Neuronal stem cell (in vitro differentiated cells): ENCODE results near the gene SEMA3G.
A peak's percentile ranks its signal among the peaks of the same experiment; 100 is the strongest.

Source experiments
- DNase-seq: peaks from one replicate; pipeline ENCODE4 v3.0.0-alpha.2; 2013; ENCODE audit warnings: low spot score
- H2AFZ ChIP-seq: one replicate; pipeline ENCODE4 v1.6.1; 2013; ENCODE audit warnings: mild to moderate bottlenecking, low read length, inconsistent platforms
- H2AK5ac ChIP-seq: 2 replicates; pipeline ENCODE4 v1.6.1; 2013; ENCODE audit warnings: low read depth, mild to moderate bottlenecking, inconsistent platforms, low read length, moderate library complexity, mixed read lengths
- H2BK120ac ChIP-seq: 2 replicates; pipeline ENCODE4 v1.6.1; 2013; ENCODE audit warnings: low read depth, mild to moderate bottlenecking, inconsistent platforms, low read length, moderate library complexity, mixed read lengths
- H2BK12ac ChIP-seq: one replicate; pipeline ENCODE4 v1.6.1; 2013; ENCODE audit warnings: low read length, inconsistent platforms
- H2BK15ac ChIP-seq: 2 replicates; pipeline ENCODE4 v1.6.1; 2013; ENCODE audit warnings: mild to moderate bottlenecking, low read length, inconsistent platforms, mixed read lengths
- H2BK5ac ChIP-seq: one replicate; pipeline ENCODE4 v1.6.1; 2013; ENCODE audit warnings: inconsistent platforms, mild to moderate bottlenecking, low read length, moderate library complexity
- H3K14ac ChIP-seq: one replicate; pipeline ENCODE4 v1.6.1; 2013; ENCODE audit warnings: low read length, inconsistent platforms
- H3K18ac ChIP-seq: 2 replicates; pipeline ENCODE4 v1.6.1; 2013; ENCODE audit warnings: low read length, inconsistent platforms
- H3K23ac ChIP-seq: 2 replicates; pipeline ENCODE4 v1.6.1; 2013; ENCODE audit warnings: low read depth, mild to moderate bottlenecking, mixed read lengths, low read length, inconsistent platforms; ENCODE audit not compliant: poor library complexity
- H3K27ac ChIP-seq: replicated peaks from 3 replicates; pipeline ENCODE4 v1.5.1; 2013; ENCODE audit warnings: low read length, inconsistent platforms
- H3K27me3 ChIP-seq, 3 experiments: 2 replicates each; pipeline ENCODE4 v1.6.1; 2013; ENCODE audit warnings: low read length in 3 of 3, mild to moderate bottlenecking in 2 of 3, inconsistent platforms in 1 of 3, low read depth in 1 of 3, mixed read lengths in 1 of 3, moderate library complexity in 1 of 3; ENCODE audit not compliant: control insufficient read depth in 3 of 3, insufficient read depth in 3 of 3
- H3K36me3 ChIP-seq, 2 donors: replicated peaks in 1 of 2; 2 replicates each; pipeline ENCODE4 v1.6.1; 2013; ENCODE audit warnings: low read length in 2 of 2; ENCODE audit not compliant: control insufficient read depth in 2 of 2, insufficient read depth in 2 of 2
- H3K4ac ChIP-seq: 2 replicates; pipeline ENCODE4 v1.6.1; 2013; ENCODE audit warnings: inconsistent platforms, mild to moderate bottlenecking, low read length, moderate library complexity
- H3K4me1 ChIP-seq, 2 donors: 1 replicate in 1 of 2; 2 replicates in 1 of 2; pipeline ENCODE4 v1.6.1; 2013; ENCODE audit warnings: low read length in 2 of 2, low read depth in 1 of 2; ENCODE audit not compliant: control insufficient read depth in 2 of 2, insufficient read depth in 1 of 2
- H3K4me2 ChIP-seq: one replicate; pipeline ENCODE4 v1.6.1; 2013; ENCODE audit warnings: mild to moderate bottlenecking, low read length, inconsistent platforms; ENCODE audit not compliant: insufficient read depth, poor library complexity, severe bottlenecking
- H3K4me3 ChIP-seq, 2 donors: 2 replicates each; pipeline ENCODE4 v1.5.1; 2013; ENCODE audit warnings: low read length in 2 of 2, mild to moderate bottlenecking in 2 of 2, inconsistent platforms in 1 of 2, moderate library complexity in 1 of 2
- H3K79me1 ChIP-seq: one replicate; pipeline ENCODE4 v1.6.1; 2013; ENCODE audit warnings: low read depth, mild to moderate bottlenecking, inconsistent platforms, low read length, moderate library complexity
- H3K9ac ChIP-seq: one replicate; pipeline ENCODE4 v1.6.1; 2013; ENCODE audit warnings: mild to moderate bottlenecking, low read depth, low read length, inconsistent platforms; ENCODE audit not compliant: poor library complexity
- H3K9me3 ChIP-seq, 2 donors: replicated peaks in 1 of 2; 2 replicates each; pipeline versions ENCODE3 to v1.6.1; 2013; ENCODE audit warnings: low read length in 2 of 2, mild to moderate bottlenecking in 2 of 2, inconsistent platforms in 1 of 2, low read depth in 1 of 2, mixed read lengths in 1 of 2, moderate library complexity in 1 of 2; ENCODE audit not compliant: control insufficient read depth in 2 of 2, insufficient read depth in 1 of 2
- H4K8ac ChIP-seq: one replicate; pipeline ENCODE4 v1.6.1; 2013; ENCODE audit warnings: low read depth, mild to moderate bottlenecking, inconsistent platforms, low read length, moderate library complexity
- H4K91ac ChIP-seq: one replicate; pipeline ENCODE4 v1.6.1; 2013; ENCODE audit warnings: low read length, low read depth, mild to moderate bottlenecking, inconsistent platforms; ENCODE audit not compliant: poor library complexity
- WGBS, 2 donors: extraction: QIAGEN DNeasy Blood & Tissue Kit; methylation state at CpG; one replicate each; pipeline ENCODE4 v1.1.7; 2013; ENCODE audit warnings: missing lambda C conversion rate in 2 of 2, mixed read lengths in 1 of 2; ENCODE audit not compliant: insufficient read length in 2 of 2, insufficient replicate concordance in 1 of 2; ENCODE audit errors: extremely low coverage in 2 of 2; 5-methylcytosine and 5-hydroxymethylcytosine counted together

Gene SEMA3G

DNA sequence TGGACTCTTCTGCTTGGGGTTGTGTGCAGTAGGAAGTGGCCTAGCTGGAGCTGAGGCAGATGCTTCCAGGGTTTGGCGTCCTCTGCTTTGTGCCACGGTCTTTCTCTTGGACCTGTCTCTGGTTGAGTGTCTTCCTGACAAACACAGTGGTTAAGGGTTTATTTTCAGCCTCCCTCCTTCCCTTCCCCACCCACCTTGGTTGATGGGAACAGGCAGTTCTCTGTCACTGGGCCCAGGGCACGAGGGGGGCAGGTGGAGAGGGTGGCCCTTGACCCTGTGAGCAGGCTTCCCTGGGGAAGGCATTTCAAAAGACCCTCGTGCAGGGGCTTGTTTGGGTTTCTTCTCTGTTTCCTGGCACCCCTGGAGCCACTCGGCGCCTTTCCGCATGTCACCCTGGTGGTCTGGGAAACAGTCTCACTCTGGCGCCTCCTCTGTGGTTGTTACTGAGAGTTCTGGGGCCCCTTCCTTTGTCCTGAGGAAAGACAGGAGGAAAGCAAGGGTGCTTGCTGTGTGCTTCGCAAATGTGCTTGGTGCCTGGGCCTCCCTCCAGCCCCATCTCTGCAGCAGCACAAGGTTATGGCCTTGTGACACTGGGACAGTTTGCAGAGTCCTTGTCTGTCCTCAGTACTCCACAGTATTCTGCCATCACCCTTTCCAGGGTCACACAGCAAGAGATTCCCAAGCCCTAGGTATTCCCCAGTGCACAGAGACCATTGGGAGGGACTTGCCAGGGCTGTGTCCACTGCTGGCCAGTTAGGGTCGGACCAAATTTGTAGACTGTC is 40.0 kb upstream of the SEMA3G start:
- Histone ChIP-seq H2BK5ac (no peak overlapping the region), H2AK5ac (no peak overlapping the region), H3K79me1 (peaks cover 1% of the 10 kb centered on the region), H3K4me1 (peaks cover 4 to 18% of the 10 kb centered on the region in 2 donors), H3K4ac (no peak overlapping the region), H3K27ac (no peak overlapping the region), H3K9me3 (no peaks in the 10 kb centered on the region), H3K18ac (no peak overlapping the region), H4K91ac (no peak overlapping the region), H3K4me2 (no peak overlapping the region), H4K8ac (no peak overlapping the region), H2AFZ (no peak overlapping the region), H3K9ac (no peak overlapping the region), H3K14ac (no peak overlapping the region), H2BK15ac (no peak overlapping the region), H3K4me3 (no peak overlapping the region), H3K23ac (no peak overlapping the region), H2BK12ac (no peak overlapping the region), H3K27me3 (no peaks in the 10 kb centered on the region), H2BK120ac (no peak overlapping the region), H3K36me3 (peaks cover 73 to 97% of the 10 kb centered on the region in 2 donors)
- DNase-seq: no peak
- no CpG with 5 or more reads among the region's 10 CpGs for WGBS, 2 donors

GRCh38 chr3:52483577-52484381 is 38.9 kb upstream of the SEMA3G start:
- Histone ChIP-seq H4K8ac (no peak overlapping the region), H3K27me3 (no peaks in the 10 kb centered on the region), H3K27ac (no peak overlapping the region), H2BK5ac (peak overlapping the region; percentile 26), H4K91ac (no peak overlapping the region), H2BK15ac (no peak overlapping the region), H3K9me3 (no peaks in the 10 kb centered on the region), H2BK120ac (no peak overlapping the region), H3K4me1 (peaks cover 4 to 18% of the 10 kb centered on the region in 2 donors), H3K36me3 (peaks cover 73 to 97% of the 10 kb centered on the region in 2 donors), H2AFZ (no peak overlapping the region), H3K9ac (peak overlapping the region; percentile 78), H3K23ac (peak overlapping the region; percentile 49), H2BK12ac (no peak overlapping the region), H3K14ac (no peak overlapping the region), H3K18ac (no peak overlapping the region), H3K79me1 (peaks cover 1% of the 10 kb centered on the region), H3K4me2 (no peak overlapping the region), H3K4ac (no peak overlapping the region), H3K4me3 (no peak overlapping the region), H2AK5ac (peak overlapping the region; percentile 27)
- DNase-seq: no peak
- WGBS, 2 donors: no CpG with 5 or more reads among the region's 13 CpGs

DNA sequence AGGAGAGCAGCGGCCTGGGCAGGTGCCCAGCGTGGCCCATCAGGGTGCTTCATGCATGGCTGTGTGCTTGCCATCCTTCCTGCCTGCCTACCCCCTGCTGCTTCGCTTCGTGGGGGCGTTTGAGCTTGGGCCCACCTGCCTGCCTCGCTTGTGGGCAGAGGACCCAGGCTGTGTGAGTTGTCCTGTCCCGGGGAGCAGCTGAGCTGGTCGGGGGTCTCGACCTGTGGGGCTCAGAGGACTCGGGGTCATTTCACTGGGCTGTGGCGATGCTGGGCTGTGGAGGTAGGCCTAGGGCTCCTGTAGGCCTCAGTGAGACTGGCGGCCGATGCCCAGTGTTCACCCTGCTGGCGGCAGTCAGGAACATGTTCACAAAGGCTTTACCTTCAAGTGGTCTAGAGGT is 38.2 kb upstream of the SEMA3G start:
- Histone ChIP-seq H3K18ac (no peak overlapping the region), H3K9ac (peak overlapping the region; percentile 78), H2AFZ (no peak overlapping the region), H3K27ac (no peak overlapping the region), H3K23ac (peak overlapping the region; percentile 82), H3K36me3 (peaks cover 74 to 98% of the 10 kb centered on the region in 2 donors), H2BK5ac (peak overlapping the region; percentile 26), H3K4me1 (peaks cover 4 to 18% of the 10 kb centered on the region in 2 donors), H4K8ac (no peak overlapping the region), H3K14ac (peak overlapping the region; percentile 58), H3K79me1 (peaks cover 1% of the 10 kb centered on the region), H2AK5ac (no peak overlapping the region), H2BK120ac (peak overlapping the region; percentile 19), H3K4me3 (no peak overlapping the region), H3K4ac (no peak overlapping the region), H4K91ac (no peak overlapping the region), H3K4me2 (no peak overlapping the region), H3K9me3 (no peaks in the 10 kb centered on the region), H3K27me3 (no peaks in the 10 kb centered on the region), H2BK12ac (no peak overlapping the region), H2BK15ac (no peak overlapping the region)
- DNase-seq: no peak
- no CpG with 5 or more reads among the region's 14 CpGs for WGBS, 2 donors
